AML-193 (cell line): ENCODE results near the gene RIMBP2.

Source experiments
- DNase-seq, 2 experiments: peaks; one replicate each; lab custom pipeline; 2025; lab: John Stamatoyannopoulos, UW

Gene RIMBP2

DNA sequence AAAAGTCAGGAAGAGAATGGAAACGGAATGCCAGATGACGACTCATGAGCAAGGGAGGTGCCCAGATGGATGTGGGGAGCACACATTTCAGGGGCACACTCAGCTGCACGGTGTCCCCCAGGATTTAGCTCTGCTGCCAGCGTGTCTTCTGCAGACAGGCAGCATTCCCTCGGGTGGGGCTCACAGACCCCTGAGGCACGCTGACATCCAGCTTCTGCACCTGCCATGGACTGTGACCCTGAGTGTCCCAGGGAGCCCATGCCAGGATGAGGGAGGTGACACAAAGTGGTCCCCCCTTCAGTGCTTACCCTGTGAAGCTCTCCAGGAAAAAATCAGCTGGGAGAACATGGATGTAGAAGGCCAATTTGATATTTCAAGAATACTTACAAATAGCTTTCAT, 294.2 kb downstream of the RIMBP2 start:
- DNase-seq: no peak

DNA sequence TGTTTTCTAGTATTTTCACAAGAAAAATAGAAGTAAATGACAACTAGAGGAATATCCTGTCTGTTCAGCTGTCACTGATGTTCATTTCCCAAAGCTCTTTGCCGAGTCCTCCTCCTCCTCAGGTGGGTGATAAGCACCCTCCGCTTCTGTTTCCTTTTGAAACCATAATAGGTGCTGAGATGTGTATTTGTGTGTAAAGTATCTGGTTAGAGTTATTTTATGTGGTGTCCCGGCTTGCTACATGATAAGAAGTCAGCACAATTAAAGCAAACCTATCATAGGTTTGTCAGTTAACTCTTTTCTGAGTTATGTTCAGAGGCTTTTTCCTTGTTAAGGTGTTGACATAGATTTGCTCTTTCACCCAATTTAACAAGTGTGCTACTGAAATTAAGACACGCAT, 296.0 kb downstream of the RIMBP2 start:
- DNase-seq: no peak

DNA sequence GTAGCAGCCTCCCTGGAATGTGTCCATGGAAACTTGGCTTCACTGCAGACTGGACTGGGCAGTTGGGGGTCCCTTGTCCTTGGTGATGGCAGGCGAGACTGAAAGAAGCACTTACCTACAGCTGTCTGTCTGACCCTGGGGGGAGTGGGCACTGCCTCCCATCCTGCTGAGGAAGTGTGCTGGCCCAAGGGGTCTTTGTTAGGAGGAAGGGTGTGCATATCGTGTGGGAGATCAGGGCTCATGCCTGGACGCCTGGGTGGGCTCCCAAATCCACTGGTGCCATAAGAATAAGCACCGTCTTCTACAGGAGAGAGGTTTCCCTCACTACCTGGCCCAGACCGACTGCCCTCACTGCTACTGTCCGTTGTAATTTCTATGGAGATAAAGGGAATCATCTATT, 297.0 kb downstream of the RIMBP2 start:
- DNase-seq: no peak

DNA sequence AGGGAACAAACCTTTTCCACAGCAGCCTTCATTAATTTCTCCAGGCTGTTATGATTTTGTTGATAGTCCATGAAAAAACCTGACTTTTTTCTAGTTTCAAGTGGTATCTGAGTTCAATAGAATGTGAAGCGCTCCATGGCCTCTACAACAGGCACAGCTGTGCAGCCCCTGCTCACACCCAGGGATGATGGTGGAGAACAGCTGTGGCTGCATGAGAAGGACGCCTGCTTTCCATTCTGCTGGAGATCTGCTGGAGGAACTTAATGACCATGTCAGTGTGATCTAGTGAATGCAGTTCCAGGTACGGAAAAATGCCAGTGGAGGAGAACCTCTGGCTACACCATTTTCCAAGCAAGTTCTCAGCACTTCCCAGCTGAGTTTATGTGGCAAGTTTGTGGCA, 297.8 kb downstream of the RIMBP2 start:
- DNase-seq: no peak

DNA sequence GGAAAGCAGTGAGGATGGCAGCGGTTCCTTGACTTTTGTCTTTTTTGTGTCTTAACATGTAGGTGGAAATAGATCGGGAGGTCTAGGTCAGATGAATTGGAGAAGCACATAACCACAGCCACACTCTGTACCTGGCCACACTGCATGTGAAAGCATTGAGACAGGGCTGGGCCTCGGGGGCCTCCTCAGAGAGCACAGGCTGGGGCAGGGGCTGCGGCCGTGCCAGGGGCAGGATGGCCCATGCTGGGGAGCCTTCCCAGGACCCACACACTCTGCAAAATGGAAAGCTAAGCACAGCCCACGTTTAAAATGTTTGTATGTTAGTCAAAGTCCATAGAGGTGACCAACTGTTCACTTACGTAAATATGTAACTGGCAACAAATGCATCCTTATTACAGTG, 301.7 kb downstream of the RIMBP2 start:
- no peak for DNase-seq

DNA sequence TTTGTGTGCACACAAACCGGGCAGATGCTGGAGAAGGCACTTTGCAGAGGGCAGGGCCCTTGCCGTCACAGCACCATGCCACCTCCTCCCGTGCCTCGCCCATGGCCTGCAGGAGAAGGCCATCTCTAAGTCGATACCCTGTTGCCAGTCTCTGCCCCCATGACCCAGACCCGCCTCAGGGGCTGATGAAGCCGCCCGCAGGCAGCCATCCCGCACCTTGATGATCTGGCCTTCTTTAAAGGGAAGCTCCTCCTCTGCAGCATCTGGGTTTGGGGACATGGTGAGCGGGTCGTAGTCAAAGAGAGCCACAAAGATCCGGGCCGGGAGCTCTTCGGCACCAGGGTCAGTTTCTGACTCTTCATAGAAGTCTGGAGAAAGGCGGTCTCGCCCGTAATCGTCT, 302.2 kb downstream of the RIMBP2 start:
- no peak for DNase-seq

DNA sequence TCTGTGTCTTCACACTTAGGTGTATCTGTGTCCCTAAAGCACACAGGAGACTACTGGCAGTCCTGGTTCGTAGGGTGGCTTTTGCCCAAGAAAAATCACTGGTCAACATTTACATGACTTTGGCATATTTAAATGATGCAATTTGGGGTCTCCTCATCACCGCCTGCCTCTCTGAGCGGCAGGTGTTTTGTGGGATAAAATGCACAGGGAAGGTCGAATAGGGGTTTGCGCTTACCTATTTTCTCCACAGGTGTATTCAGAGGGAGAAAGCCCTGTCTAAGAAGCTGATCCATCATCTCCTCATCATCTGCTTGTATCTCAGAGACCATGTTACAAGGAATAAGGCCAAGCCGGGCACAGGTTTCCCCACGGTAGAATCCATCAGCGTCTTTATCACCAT, 303.7 kb downstream of the RIMBP2 start:
- DNase-seq: no peak

DNA sequence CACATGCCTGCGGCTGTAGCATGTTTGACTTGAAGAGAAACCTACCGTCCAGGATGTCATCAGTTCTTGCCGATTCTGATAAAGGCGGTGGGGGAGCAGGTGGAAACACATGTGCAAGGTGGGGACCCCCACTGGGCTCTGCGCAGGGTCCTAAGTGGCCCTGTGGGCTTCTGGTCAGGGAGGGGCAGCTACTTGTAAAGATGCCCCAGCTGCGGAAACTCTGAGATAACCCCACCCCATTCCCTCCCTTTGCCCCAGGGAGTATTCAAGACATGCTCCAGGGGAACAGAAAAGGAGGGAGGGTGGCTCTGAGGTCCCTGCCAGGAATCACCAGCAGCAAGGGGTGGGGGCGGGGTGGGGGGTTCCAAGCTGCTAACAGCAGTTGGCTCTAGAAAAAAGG, 310.8 kb downstream of the RIMBP2 start:
- no peak for DNase-seq

DNA sequence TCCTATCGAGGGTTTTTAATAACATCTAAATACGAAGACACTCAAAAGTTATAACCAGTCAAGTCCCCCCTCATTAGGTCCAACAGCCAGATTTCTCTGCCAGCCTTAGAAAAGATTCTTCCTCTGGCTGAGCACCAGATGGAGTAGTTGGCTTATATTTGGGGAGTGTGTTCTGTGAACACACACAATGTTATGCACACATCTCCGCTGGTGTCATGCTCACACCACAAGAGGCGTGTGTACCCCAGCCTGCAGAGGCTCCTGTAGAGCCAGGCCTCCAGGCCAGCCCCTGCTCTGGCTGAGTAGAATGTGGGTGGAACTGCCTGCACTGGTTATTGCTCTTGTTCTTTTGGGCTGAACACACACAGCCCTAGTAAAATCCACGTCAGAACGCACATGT, 314.4 kb downstream of the RIMBP2 start:
- DNase-seq: no peak

DNA sequence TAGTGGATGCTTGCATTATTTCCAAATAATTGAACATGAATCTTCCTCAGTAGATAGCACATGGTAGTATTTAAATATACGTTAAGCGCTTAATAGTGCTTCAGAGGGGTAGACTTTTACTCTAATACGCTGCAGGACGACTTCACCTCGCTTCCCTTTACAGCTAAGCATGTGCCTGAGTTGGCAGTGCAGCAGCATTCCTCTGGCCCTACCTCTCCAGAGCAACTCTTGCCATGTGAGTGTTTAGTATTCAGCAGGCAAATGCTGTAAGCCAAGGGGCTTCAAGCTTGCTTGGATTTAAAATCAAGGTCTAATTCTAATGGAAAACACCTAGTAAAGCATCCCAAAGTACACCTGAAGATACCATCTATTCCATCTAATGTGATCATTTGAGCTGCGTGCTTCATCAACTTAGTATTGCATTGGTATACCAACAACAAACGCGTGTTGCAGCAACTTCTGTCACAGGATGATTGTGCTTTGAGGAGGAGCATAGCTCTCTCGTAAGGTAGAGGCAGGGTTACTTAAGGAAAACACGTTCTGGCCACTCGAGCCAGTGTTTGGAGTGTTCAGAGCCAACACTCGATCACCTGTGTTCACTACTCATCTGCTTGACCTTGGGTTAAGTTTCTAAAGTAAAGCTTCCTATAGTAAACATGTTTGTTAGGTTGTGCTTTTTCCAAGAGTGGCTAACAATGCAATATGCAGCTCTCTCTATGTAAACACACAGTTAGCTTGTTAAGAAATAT, 317.8 kb downstream of the RIMBP2 start:
- DNase-seq: no peak

DNA sequence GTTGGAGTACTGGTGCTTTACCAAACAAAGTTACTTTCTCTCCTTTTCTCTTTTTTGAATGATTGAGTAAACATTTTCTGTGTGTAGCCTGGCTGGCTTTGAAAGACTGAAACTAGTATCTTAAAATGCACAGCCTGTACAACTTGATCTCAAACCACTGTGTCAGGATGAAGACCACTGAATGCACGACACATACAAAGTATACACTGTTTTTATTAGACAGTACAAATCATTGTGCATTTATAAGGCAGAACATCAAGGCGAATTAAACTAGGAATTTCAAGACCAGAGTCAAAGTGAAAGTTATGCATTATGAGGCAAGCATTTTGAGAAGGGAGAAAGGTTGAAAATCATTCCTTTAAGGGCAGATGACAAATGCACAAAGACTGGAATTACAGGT, 319.4 kb downstream of the RIMBP2 start:
- no peak for DNase-seq

DNA sequence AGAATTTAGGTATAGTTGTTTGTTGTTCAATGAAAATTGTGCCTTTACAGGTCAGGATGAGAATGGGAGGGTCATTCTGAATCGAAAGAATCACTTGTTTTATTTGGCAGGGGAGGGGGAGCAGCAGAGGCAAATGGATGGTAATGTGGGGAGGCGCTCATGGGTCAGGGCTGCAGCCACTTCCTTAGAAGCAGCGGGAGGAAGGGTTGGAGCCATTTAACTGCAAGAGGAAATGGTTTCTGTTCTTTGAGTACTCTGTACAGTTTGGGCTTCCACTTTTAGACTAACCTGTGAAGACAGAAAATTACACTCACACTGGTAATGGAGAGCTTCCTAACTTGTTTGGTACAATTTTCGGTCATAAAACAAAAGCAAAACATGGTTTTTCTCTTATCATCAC, 321.2 kb downstream of the RIMBP2 start:
- no peak for DNase-seq

DNA sequence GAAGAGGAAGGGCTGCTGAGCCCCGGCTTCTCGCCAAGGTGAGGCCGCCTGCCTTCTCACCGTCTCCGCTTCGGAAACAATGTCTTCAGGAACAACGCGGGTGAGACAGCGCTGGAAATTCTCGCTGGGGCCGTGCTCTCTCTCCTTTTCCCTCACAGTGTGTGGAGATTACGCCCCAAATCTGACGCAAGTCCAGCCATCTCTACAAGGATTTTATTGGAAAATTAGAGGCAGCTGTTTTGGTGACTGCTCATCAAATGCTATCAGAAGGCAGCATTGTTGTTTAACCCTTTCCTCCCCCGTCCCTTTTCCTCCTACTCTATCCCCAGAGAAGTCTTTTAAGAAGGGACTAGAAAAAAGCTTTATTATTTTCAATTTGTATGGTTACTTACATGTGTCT, 324.9 kb downstream of the RIMBP2 start:
- DNase-seq: no peak

DNA sequence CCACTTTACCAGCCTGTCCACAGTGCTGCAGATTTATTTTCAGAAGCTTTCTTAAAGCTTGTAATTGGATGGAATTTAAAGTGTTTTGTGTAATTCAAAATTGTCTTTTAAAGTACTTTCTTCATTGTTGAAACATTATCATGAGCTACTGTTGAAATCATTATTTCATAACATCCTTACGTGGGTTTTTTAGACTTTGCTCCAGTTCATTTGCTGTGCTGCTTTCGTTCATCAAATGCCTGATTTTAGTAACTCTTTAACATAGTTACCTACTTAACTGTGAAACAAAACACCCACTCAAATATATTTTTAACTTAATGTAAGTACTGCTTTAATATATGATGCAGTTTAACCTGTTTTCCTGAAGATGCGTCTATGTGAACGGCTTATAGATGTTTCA, 330.9 kb downstream of the RIMBP2 start:
- no peak for DNase-seq

DNA sequence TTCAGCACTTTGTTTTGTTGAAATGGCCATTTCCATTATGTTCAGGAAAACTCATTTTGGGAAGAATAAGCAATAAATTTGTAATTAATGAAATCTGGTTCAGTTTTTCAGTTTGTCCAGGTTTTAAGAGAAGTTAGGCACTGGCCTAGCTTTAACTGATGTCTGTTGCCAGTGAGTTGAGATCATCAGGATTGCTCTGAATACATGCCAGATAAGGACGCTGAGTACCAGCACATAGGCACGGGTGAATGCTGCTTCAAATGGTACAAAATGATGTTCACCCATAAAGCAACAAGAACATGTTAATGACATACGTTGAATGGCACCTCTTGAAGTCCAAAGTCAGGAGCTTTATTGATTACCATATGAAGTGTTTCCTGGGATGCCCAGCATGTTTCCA, 331.9 kb downstream of the RIMBP2 start:
- no peak for DNase-seq

DNA sequence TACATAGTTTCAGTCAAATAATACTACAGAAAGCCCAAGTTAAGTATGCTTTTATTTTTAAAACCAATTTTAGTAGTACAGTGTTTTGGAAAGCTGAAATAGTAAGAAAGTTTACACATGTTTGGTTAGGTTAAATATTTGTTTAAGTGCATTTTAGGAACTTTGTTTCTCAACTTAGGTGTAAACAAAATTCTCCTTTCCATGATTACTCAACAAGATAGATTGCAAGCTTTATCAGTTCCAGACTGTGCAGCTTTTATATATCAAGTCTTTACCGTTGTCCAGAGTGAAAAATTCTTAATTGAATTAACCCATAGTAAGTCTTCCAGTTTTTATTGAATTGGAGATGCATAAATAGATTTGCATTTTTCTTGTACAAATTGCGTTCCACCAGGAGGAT, 333.3 kb downstream of the RIMBP2 start:
- no peak for DNase-seq

DNA sequence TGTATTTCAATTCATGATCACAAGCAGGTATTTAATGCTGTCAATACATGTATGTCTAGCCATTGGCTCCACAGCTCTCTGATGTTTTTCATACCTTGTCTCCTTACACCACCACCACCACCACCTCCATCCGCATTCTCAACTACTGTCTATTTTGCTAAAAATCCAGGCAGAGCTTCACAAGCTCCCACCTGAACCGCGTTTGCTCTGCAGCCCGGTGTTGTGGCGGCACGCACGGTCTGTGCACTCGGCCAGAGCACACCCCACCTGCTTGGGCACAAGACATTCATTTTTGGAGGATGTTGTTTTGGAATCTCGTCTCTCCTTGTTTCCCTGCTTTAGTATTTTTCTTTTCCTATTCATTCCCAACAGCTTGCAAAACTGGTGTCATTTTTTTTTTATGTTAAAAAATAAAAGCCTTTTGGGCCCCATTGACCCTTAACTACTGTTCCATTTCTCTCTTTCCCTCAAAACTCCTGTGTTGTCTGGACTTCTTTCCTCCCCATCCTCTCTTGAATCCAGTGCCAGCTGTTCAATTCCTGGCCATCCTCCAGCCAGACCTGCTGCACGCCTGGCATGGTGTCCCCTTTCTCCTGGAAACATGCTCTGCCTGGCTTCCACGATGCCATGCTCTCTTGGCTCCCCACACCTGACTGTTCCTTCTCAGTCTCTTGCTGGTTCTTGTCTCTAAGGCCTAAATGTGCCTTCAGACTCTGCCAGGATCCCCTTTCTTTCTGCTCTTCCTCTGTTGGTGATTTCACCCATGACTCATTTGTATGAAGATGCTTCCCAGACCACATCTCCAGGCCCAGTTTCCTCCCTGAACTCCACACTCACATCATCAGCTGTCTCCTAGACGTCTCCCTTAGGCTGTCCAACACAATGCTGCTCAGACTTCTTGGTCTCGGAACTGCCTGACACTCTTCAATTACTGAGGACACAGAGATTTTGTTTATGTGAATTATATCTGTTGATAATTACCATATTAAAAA, 340.5 kb downstream of the RIMBP2 start:
- no peak for DNase-seq

DNA sequence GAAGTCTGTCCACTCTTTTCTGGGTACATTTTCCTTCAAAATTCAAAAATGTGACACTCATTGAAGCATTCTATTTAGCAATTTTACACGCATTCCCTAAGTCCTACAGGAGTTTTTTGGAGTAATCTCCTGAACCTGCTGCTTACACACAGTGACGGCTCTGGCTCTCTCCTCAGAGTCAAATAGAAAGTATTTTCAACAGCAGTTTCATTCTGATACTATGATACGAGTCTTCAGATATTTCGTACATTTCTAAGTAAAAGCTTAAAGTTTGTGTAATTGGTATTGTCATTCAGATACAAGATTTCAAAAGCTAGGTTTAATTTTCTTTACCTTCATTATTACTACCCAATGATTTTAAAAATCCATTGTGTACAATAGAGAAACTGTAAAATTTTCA, 342.0 kb downstream of the RIMBP2 start:
- no peak for DNase-seq

DNA sequence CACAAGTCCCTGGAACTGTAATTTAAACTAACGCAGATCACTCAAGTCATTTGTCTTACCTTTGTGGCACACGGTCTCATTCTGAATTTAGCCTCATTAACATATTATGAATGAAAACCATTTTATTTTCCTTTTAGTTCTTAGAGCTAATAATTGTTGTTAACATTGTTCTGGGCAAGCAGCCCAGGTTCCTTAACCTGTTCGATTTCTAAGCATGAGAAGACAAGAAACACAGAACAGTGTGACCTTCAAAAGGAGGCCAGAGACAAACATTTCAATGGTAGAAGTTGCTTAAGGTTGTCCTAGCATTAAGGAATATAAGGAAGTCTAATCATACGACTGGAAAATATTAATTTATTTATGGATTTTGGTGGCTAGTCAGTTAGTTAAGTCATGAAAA, 343.2 kb downstream of the RIMBP2 start:
- DNase-seq: no peak

DNA sequence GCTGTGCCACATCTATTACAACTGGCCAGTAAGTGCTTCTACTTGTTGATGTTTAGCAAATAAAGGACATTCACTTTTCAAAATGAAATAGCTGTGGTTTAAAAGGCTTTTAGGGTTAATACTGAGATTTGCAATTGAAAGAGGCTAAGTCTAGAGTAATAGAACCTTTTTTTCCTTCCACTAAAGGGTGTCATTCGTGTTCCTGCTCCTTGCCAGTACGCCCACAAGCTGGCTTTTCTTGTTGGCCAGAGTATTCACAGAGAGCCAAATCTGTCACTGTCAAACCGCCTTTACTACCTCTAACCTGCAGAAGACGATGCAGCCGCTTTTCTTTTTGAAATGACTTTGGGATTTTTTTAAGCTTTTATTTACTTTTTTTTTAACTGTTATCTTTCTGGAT, 344.8 kb downstream of the RIMBP2 start:
- DNase-seq: no peak

DNA sequence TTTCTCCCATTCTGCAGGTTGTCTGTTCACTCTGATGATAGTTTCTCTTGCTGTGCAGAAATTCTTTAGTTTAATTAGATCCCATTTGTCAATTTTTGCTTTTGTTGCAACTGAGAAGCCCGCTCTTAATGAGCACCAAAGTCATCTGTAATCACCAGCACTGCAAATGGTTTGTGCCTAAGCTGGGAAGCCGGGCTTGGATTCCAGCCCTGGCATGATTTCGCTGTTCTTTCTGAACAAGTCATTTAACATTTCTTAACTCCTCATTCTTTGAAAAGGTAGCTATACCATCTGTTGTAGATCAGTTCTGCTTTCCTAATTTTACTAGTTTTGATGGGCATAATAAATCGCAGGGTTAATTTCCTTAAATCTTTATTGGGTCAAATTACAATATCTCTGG, 346.3 kb downstream of the RIMBP2 start:
- DNase-seq: no peak

DNA sequence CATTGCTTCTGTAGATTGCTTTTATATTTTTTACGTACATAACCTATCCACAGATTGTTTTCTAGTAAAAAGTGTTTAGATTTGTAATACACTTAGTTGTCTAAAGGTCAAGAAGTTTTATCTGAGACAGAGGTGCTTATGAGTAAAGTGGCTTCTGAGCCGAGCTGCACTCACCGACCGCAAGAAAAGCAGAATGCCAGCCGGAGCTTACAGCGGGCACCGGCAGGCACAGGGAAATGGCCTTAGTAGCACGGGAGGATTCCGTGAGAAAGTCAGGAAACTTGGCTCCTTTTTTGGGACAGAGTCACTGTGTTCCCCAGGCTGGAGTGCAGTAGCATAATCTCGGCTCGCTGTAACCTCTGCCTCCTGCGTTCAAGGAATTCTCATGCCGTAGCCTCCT, 348.6 kb downstream of the RIMBP2 start:
- DNase-seq: no peak

DNA sequence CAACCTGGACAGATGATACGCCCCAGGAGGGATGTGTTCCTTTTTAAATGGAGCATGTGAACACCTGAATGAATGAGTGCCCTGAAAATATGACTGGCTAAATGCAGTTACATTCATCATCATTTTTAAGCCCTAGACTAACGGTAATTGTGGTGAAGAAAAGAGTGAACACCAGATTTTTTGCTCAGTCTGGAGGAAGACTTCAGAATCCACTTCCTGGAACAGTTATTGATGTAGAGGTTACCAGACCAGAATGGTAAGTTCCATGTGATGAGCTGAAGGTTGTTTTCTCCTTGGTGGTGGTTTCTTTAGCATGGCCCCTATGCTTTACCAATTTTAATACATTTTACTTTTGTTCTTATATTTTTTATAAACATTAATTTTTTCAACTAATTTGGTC, 349.1 kb downstream of the RIMBP2 start:
- no peak for DNase-seq
